Measurements from ENCODE around the gene MED13. TPM values are rescaled to one million over a fixed set of nuclear protein-coding genes. Genes with fewer than 3 reads are reported as not detected.
A peak's percentile ranks its signal among the peaks of the same experiment; 100 is the strongest.

Gene MED13
- total and polyA plus RNA-seq, 7 donors, result 9.0 to 60.7 (median 46.0) TPM

DNA sequence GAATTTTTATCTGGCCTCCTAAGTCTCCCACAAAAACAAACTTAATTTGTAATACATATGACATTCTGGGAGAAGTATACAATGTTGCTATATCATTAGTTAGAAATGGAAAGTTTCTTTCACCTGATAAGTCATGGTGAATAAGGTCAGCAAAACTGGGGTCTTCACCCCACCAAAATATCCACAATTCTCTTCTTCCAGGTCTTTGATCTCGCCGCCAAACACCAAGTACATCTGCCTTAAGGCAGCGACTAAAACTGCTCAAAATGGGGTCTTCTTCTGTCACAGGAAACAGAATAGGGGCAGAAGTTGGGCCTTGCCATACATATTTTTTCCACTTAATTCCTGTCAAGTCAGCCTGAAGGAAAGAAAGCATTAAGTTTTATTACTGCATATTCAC lies 2.1 kb downstream of the MED13 start:
- H3K27me3 ChIP-seq, result no peaks in the 10 kb centered on the region
- TF ChIP-seq CTCF (IDR thresholded peaks at IDR 0.05) (no peak), POLR2A (IDR thresholded peaks at IDR 0.05) (no peak), EP300 (IDR thresholded peaks at IDR 0.05) (no peak), POLR2AphosphoS5 (IDR thresholded peaks at IDR 0.05) (no peak)
- intact Hi-C loops (cut with DNase I), result loop anchor here (5.0 to 10.0 kb wide), 3 partner anchors 66 to 1378 kb away; partner anchors contain the start of gene TANC2
- H3K9me3 ChIP-seq, result no peaks in the 10 kb centered on the region
- H3K36me3 ChIP-seq, result peaks cover 0 to 6% (median 0%) of the 10 kb centered on the region in 4 donors
- peak overlapping the region in 2 of 4 donors; percentile 97 to 98 for H3K4me3 ChIP-seq
- no peak for DNase-seq
- H3K4me1 ChIP-seq, result peaks cover 0 to 68% (median 54%) of the 10 kb centered on the region in 4 donors
- 67 to 80% methylated on average over 3 of the region's 3 CpGs for WGBS, 2 donors
- H3K27ac ChIP-seq, result peak overlapping the region in 2 of 4 donors; percentile 23 to 100

GRCh38 chr17:62062302-62062701 lies 2.8 kb downstream of the MED13 start:
- Histone ChIP-seq H3K27me3 (no peaks in the 10 kb centered on the region), H3K4me1 (peaks cover 0 to 75% (median 60%) of the 10 kb centered on the region in 4 donors), H3K27ac (peak overlapping the region in 2 of 4 donors; percentile 23 to 100), H3K9me3 (no peaks in the 10 kb centered on the region), H3K36me3 (peaks cover 0 to 6% (median 0%) of the 10 kb centered on the region in 4 donors), H3K4me3 (peak overlapping the region in 2 of 4 donors; percentile 97 to 98)
- no peak for DNase-seq
- intact Hi-C loops (cut with DNase I), result loop anchor here (5.0 to 10.0 kb wide), 3 partner anchors 65 to 1378 kb away; partner anchors contain the start of gene TANC2
- no peak for TF ChIP-seq POLR2A (IDR thresholded peaks at IDR 0.05)
- TF ChIP-seq EP300 (IDR thresholded peaks at IDR 0.05), result no peak
- TF ChIP-seq CTCF (IDR thresholded peaks at IDR 0.05), result no peak
- no peak for TF ChIP-seq POLR2AphosphoS5 (IDR thresholded peaks at IDR 0.05)
- WGBS, 2 donors, result 0 to 28% methylated on average over 1 of the region's 1 CpG

GRCh38 chr17:62059414-62059813 lies 5.7 kb downstream of the MED13 start:
- Histone ChIP-seq H3K36me3 (peaks cover 0 to 21% (median 4%) of the 10 kb centered on the region in 4 donors), H3K4me1 (peaks cover 0 to 84% (median 73%) of the 10 kb centered on the region in 4 donors), H3K9me3 (no peaks in the 10 kb centered on the region), H3K27ac (no peak overlapping the region), H3K27me3 (no peaks in the 10 kb centered on the region), H3K4me3 (no peak overlapping the region)
- DNase-seq, result no peak
- intact Hi-C loops (cut with DNase I), result no loop called here
- no peak for TF ChIP-seq CTCF (IDR thresholded peaks at IDR 0.05)
- TF ChIP-seq POLR2A (IDR thresholded peaks at IDR 0.05), result no peak
- TF ChIP-seq EP300 (IDR thresholded peaks at IDR 0.05), result no peak
- no peak for TF ChIP-seq POLR2AphosphoS5 (IDR thresholded peaks at IDR 0.05)
- WGBS, 2 donors, result 65 to 80% methylated on average over 3 of the region's 3 CpGs

GRCh38 chr17:62058611-62059010 lies 6.5 kb downstream of the MED13 start:
- Histone ChIP-seq H3K9me3 (no peaks in the 10 kb centered on the region), H3K27me3 (no peaks in the 10 kb centered on the region), H3K36me3 (peaks cover 0 to 21% (median 4%) of the 10 kb centered on the region in 4 donors), H3K4me1 (peaks cover 0 to 83% (median 73%) of the 10 kb centered on the region in 4 donors), H3K4me3 (no peak overlapping the region), H3K27ac (peak overlapping the region in 1 of 4 donors; percentile 1)
- no peak for DNase-seq
- WGBS, 2 donors, result 57 to 79% methylated on average over 4 of the region's 4 CpGs
- TF ChIP-seq EP300 (IDR thresholded peaks at IDR 0.05), result no peak
- no peak for TF ChIP-seq POLR2AphosphoS5 (IDR thresholded peaks at IDR 0.05)
- no peak for TF ChIP-seq POLR2A (IDR thresholded peaks at IDR 0.05)
- no peak for TF ChIP-seq CTCF (IDR thresholded peaks at IDR 0.05)
- intact Hi-C loops (cut with DNase I), result no loop called here

- no peak overlapping the region for H3K27ac ChIP-seq
- peaks cover 0 to 82% (median 66%) of the 10 kb centered on the region in 4 donors for H3K4me1 ChIP-seq
- H3K9me3 ChIP-seq, result no peaks in the 10 kb centered on the region
- WGBS, 2 donors, result 76 to 80% methylated on average over 1 of the region's 1 CpG
- H3K4me3 ChIP-seq, result no peak overlapping the region
- H3K36me3 ChIP-seq, result peaks cover 0 to 25% (median 4%) of the 10 kb centered on the region in 4 donors
- no peak for TF ChIP-seq CTCF (IDR thresholded peaks at IDR 0.05)
- TF ChIP-seq POLR2A (IDR thresholded peaks at IDR 0.05), result no peak
- no peak for TF ChIP-seq POLR2AphosphoS5 (IDR thresholded peaks at IDR 0.05)
- no peak for TF ChIP-seq EP300 (IDR thresholded peaks at IDR 0.05)
- no peaks in the 10 kb centered on the region for H3K27me3 ChIP-seq
- no peak for DNase-seq
- intact Hi-C loops (cut with DNase I), result no loop called here
Measured at GRCh38 chr17:62057696-62058095, 7.4 kb downstream of the MED13 start.

Measured in sigmoid colon (tissue), 7 donors.